H1 (cell line): ENCODE data around the gene ATP2B3. TPM values are rescaled to one million over a fixed set of nuclear protein-coding genes. Genes with fewer than 3 reads are reported as not detected.

ENCODE experiments used
- KDM1A ChIP-seq: fragments of 200-600, 300-600 bp; sonication (generic); IDR thresholded peaks from 2 replicates; pipeline ENCODE4 v1.7.1; 2016; ENCODE audit warnings: mild to moderate bottlenecking, low read length, borderline replicate concordance
- POLR2AphosphoS5 ChIP-seq: IDR thresholded peaks from 2 replicates; pipeline ENCODE4 v1.6.1; 2011; ENCODE audit warnings: low read depth, low read length
- SRF ChIP-seq: IDR thresholded peaks from 2 replicates; pipeline ENCODE4 v1.6.1; 2011; ENCODE audit warnings: mild to moderate bottlenecking, low read depth, low read length, moderate library complexity
- USF2 ChIP-seq: IDR thresholded peaks from 2 replicates; pipeline ENCODE4 v1.6.1; 2011; ENCODE audit warnings: low read length, improper control_type of control experiment
- polyA plus RNA-seq, 7 experiments: library from polyadenylated mRNA; depleted of rRNA in 3 of 7; stranded (reverse) in 5 of 7; unstranded in 2 of 7; fragments of >200 nt in 5 of 7; fragments of 200-250 nt in 2 of 7; gene quantifications; 1 replicate in 5 of 7; 2 replicates in 1 of 7; 4 replicates in 1 of 7; pipeline versions ENCODE4 v1.2.1 to v1.2.3, GENCODE V29; 2011 to 2013; ENCODE audit warnings: missing spikeins in 2 of 7, mixed read lengths in 2 of 7
- total RNA-seq: library from RNA; stranded (reverse); fragmentation: NEBNext Ultra II Directional; extraction: Animal tissue kit (Norgen Biotek cat#: 25700); gene quantifications from 2 replicates; pipeline ENCODE4 v1.2.1, GENCODE V29; 2021

The ATP2B3 gene
- total and polyA plus RNA-seq, 2 of the 8 experiments (the other 6 are each of a cell fraction or from before 2014, with no cell fraction given) = 0.14 to 0.19 TPM

- TF ChIP-seq USF2 (no peak), POLR2AphosphoS5 (no peak), KDM1A (no peak), SRF (no peak)
Measured at GRCh38 chrX:153608376-153608775, 90.9 kb downstream of the ATP2B3 start (continued).
